ENCODE results near the gene GATAD1.

DNA sequence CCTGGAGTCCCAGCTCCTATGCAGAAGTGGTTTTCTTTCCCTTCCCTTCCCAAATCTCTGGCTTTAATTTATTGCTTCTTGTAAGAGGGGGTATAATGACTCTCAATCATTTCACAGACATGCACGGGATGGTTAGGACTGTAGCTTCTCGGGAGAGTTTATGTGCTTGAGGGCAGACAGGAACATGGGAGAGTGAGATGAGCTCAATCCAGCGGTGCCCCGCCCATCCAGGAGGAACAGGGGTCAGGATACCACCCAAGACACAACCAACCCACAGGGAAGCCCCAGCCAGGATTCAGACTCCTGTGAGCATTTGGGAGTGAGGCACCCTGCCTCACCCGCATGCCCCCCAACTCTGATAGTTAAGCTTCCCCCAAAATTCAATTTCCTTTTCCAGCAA is 33.7 kb upstream of the GATAD1 start:
- TF ChIP-seq, protein P1, sequence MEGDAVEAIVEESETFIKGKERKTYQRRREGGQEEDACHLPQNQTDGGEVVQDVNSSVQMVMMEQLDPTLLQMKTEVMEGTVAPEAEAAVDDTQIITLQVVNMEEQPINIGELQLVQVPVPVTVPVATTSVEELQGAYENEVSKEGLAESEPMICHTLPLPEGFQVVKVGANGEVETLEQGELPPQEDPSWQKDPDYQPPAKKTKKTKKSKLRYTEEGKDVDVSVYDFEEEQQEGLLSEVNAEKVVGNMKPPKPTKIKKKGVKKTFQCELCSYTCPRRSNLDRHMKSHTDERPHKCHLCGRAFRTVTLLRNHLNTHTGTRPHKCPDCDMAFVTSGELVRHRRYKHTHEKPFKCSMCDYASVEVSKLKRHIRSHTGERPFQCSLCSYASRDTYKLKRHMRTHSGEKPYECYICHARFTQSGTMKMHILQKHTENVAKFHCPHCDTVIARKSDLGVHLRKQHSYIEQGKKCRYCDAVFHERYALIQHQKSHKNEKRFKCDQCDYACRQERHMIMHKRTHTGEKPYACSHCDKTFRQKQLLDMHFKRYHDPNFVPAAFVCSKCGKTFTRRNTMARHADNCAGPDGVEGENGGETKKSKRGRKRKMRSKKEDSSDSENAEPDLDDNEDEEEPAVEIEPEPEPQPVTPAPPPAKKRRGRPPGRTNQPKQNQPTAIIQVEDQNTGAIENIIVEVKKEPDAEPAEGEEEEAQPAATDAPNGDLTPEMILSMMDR (IDR thresholded peaks at IDR 0.05) = no peak
- TF ChIP-seq, protein P2, sequence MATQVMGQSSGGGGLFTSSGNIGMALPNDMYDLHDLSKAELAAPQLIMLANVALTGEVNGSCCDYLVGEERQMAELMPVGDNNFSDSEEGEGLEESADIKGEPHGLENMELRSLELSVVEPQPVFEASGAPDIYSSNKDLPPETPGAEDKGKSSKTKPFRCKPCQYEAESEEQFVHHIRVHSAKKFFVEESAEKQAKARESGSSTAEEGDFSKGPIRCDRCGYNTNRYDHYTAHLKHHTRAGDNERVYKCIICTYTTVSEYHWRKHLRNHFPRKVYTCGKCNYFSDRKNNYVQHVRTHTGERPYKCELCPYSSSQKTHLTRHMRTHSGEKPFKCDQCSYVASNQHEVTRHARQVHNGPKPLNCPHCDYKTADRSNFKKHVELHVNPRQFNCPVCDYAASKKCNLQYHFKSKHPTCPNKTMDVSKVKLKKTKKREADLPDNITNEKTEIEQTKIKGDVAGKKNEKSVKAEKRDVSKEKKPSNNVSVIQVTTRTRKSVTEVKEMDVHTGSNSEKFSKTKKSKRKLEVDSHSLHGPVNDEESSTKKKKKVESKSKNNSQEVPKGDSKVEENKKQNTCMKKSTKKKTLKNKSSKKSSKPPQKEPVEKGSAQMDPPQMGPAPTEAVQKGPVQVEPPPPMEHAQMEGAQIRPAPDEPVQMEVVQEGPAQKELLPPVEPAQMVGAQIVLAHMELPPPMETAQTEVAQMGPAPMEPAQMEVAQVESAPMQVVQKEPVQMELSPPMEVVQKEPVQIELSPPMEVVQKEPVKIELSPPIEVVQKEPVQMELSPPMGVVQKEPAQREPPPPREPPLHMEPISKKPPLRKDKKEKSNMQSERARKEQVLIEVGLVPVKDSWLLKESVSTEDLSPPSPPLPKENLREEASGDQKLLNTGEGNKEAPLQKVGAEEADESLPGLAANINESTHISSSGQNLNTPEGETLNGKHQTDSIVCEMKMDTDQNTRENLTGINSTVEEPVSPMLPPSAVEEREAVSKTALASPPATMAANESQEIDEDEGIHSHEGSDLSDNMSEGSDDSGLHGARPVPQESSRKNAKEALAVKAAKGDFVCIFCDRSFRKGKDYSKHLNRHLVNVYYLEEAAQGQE (IDR thresholded peaks at IDR 0.05; ENCODE audit: insufficient read depth in 1 of 2, low read depth in 2 of 2, low read length in 1 of 2) = no peak

Data from Panc1 (cell line).